Astrocyte (in vitro differentiated cells and primary cell): ENCODE results near the gene MORN4. TPM values are rescaled to one million over a fixed set of nuclear protein-coding genes. Genes with fewer than 3 reads are reported as not detected.

Source experiments
- DNase-seq: peaks from one replicate; pipeline ENCODE4 v3.0.0-alpha.2; 2010; ENCODE audit warnings: low read depth
- FAIRE-seq: peaks from 2 replicates; lab custom pipeline; 2011; peaks lifted over from hg19 to GRCh38; lab: Jason Lieb, UNC
- H2AFZ ChIP-seq: 2 replicates; pipeline ENCODE4 v1.6.0; 2012; ENCODE audit warnings: low read depth, low read length, inconsistent platforms
- H3K27ac ChIP-seq: 2 replicates; pipeline ENCODE4 v1.5.1; 2011; ENCODE audit warnings: low read depth, low read length, inconsistent platforms
- H3K27me3 ChIP-seq: 2 replicates; pipeline ENCODE4 v1.6.0; 2011; ENCODE audit warnings: low read length, inconsistent platforms; ENCODE audit not compliant: insufficient read depth
- H3K36me3 ChIP-seq: 2 replicates; pipeline ENCODE4 v1.5.1; 2011; ENCODE audit warnings: low read length, inconsistent platforms; ENCODE audit not compliant: insufficient read depth
- H3K4me1 ChIP-seq: 2 replicates; pipeline ENCODE4 v1.5.1; 2011; ENCODE audit warnings: low read length, inconsistent platforms; ENCODE audit not compliant: insufficient read depth
- H3K4me2 ChIP-seq: 2 replicates; pipeline ENCODE4 v1.6.0; 2012; ENCODE audit warnings: low read length, inconsistent platforms
- H3K4me3 ChIP-seq: 2 replicates; pipeline ENCODE4 v1.5.1; 2011; ENCODE audit warnings: low read depth, mild to moderate bottlenecking, low read length, inconsistent platforms; ENCODE audit not compliant: insufficient read depth
- H3K79me2 ChIP-seq: 2 replicates; pipeline ENCODE4 v1.6.0; 2012; ENCODE audit warnings: mild to moderate bottlenecking, low read length, inconsistent platforms; ENCODE audit not compliant: insufficient read depth
- H3K9ac ChIP-seq: 2 replicates; pipeline ENCODE4 v1.6.0; 2012; ENCODE audit warnings: mild to moderate bottlenecking, low read length, inconsistent platforms
- H3K9me3 ChIP-seq: 2 replicates; pipeline ENCODE4 v1.5.1; 2012; ENCODE audit warnings: low read depth, mild to moderate bottlenecking, low read length, inconsistent platforms; ENCODE audit not compliant: insufficient read depth
- H4K20me1 ChIP-seq: 2 replicates; pipeline ENCODE4 v1.6.0; 2012; ENCODE audit warnings: low read length, inconsistent platforms; ENCODE audit not compliant: insufficient read depth
- H3K27ac Mint-ChIP-seq: one replicate; pipeline ENCODE4 v1.8.0; 2021; ENCODE audit warnings: mild to moderate bottlenecking, mixed read lengths; ENCODE audit not compliant: unreplicated experiment
- H3K27me3 Mint-ChIP-seq: one replicate; pipeline ENCODE4 v1.8.0; 2021; ENCODE audit warnings: low read depth, mixed read lengths; ENCODE audit not compliant: unreplicated experiment
- H3K36me3 Mint-ChIP-seq: one replicate; pipeline ENCODE4 v1.8.0; 2021; ENCODE audit warnings: low read depth, mixed read lengths; ENCODE audit not compliant: unreplicated experiment
- H3K4me1 Mint-ChIP-seq: one replicate; pipeline ENCODE4 v1.8.0; 2021; ENCODE audit warnings: low read depth, mixed read lengths; ENCODE audit not compliant: unreplicated experiment
- H3K4me3 Mint-ChIP-seq: one replicate; pipeline ENCODE4 v1.8.0; 2021; ENCODE audit warnings: mild to moderate bottlenecking, moderate library complexity, mixed read lengths; ENCODE audit not compliant: unreplicated experiment
- H3K9me3 Mint-ChIP-seq: one replicate; pipeline ENCODE4 v1.8.0; 2021; ENCODE audit warnings: mild to moderate bottlenecking, mixed read lengths; ENCODE audit not compliant: unreplicated experiment
- EZH2 ChIP-seq: IDR thresholded peaks from 2 replicates; pipeline ENCODE4 v1.6.1; 2012; ENCODE audit warnings: mild to moderate bottlenecking, low read length, inconsistent platforms; ENCODE audit not compliant: insufficient read depth
- total RNA-seq: library from RNA; stranded (reverse); gene quantifications from 2 replicates; pipeline ENCODE4 v1.2.1, GENCODE V29; 2021
- TF ChIP-seq, protein P1 (sequence below): IDR thresholded peaks from 2 replicates; pipeline ENCODE4 v1.5.1; 2011; ENCODE audit warnings: low read depth, mild to moderate bottlenecking, inconsistent platforms, low read length, moderate library complexity; ENCODE audit not compliant: insufficient read depth

MORN4 gene
- total RNA-seq, 1 donor from 2014 or later: 16.2 TPM

DNA sequence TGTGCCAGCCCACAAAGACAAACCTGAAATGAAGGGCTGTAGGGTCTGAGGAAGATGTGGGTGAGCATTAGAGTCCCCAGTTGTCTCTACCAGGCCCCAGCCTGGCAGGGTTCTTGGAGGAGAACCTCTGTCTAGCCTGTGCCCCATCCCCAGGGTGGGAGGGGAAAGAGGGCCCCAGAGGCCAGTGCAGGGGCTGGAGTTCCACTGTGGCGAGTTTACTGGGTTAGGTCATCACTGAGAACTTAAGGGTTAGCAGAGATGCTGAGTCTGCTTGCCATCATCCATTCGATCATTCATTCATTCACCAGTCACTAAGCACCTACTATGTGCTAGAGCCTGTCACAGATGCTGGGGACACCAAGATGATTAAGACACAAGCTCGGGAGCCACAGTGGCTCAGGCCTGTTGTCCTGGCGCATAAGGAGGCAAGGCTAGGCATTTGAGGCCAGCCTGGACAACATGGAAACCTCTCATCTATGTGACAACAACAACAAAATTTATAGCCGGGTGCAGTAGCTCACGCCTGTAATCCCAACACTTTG is 58.1 kb downstream of the MORN4 start:
- Histone ChIP-seq H3K4me2 (peak overlapping the region; percentile 15), H3K9ac (no peak overlapping the region), H3K36me3 (no peaks in the 10 kb centered on the region), H3K27ac (no peak overlapping the region), H3K4me1 (peaks cover 7% of the 10 kb centered on the region), H3K79me2 (no peaks in the 10 kb centered on the region), H3K4me3 (no peak overlapping the region), H3K27me3 (no peaks in the 10 kb centered on the region), H3K9me3 (no peaks in the 10 kb centered on the region), H4K20me1 (peaks cover 21% of the 10 kb centered on the region), H2AFZ (no peak overlapping the region)
- Mint-ChIP-seq H3K4me3 (peak overlapping the region; percentile 54), H3K4me1 (peaks cover 26% of the 10 kb centered on the region), H3K27ac (peak overlapping the region; percentile 62), H3K36me3 (peaks cover 5% of the 10 kb centered on the region), H3K27me3 (no peaks in the 10 kb centered on the region), H3K9me3 (peaks cover 2% of the 10 kb centered on the region)
- no peak for FAIRE-seq
- no peak for DNase-seq
- TF ChIP-seq, protein P1, sequence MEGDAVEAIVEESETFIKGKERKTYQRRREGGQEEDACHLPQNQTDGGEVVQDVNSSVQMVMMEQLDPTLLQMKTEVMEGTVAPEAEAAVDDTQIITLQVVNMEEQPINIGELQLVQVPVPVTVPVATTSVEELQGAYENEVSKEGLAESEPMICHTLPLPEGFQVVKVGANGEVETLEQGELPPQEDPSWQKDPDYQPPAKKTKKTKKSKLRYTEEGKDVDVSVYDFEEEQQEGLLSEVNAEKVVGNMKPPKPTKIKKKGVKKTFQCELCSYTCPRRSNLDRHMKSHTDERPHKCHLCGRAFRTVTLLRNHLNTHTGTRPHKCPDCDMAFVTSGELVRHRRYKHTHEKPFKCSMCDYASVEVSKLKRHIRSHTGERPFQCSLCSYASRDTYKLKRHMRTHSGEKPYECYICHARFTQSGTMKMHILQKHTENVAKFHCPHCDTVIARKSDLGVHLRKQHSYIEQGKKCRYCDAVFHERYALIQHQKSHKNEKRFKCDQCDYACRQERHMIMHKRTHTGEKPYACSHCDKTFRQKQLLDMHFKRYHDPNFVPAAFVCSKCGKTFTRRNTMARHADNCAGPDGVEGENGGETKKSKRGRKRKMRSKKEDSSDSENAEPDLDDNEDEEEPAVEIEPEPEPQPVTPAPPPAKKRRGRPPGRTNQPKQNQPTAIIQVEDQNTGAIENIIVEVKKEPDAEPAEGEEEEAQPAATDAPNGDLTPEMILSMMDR: no peak
- no peak for TF ChIP-seq EZH2

DNA sequence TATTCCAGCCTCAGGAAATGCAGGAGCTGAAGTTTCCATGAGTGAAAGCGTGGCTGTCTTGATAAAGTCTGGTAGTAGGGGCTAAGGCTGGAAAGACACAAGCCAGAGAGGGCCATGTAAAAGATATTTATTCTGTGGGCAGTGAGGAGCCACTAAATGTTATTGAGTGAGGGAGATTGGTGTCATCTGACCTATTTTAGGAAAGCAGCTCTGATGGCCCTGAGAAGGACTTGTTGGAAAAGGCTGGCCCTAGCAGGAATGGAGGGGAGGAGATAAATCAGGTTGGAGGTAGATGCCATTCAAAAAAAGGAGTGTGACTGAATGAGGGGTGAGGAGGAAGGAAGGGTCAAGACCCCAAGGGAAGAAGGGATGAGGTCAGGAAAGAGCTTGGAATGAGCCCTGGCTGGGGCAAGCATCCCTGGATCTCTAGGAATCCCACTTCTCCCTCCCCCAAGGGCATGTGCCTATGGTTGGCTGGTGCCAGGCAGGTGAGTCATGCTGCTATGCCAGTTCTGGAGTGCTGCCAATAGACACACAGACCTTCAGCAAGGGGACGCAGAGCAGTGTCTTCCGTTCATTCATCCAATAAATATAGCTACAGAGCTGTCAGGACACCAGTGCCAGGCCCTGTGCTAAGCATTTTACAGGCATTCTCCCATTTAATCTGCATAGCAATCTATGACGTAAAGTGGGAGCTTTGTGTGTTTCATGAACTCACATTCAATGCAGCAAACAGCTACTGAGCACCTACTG is 58.8 kb downstream of the MORN4 start:
- peaks cover 21% of the 10 kb centered on the region for H4K20me1 ChIP-seq
- H3K27me3 ChIP-seq: no peaks in the 10 kb centered on the region
- H3K36me3 ChIP-seq: no peaks in the 10 kb centered on the region
- H3K4me1 ChIP-seq: peaks cover 7% of the 10 kb centered on the region
- peak; percentile 88 for FAIRE-seq
- no peaks in the 10 kb centered on the region for H3K79me2 ChIP-seq
- no peak overlapping the region for H2AFZ ChIP-seq
- no peak overlapping the region for H3K27ac ChIP-seq
- TF ChIP-seq, protein P1: no peak
- TF ChIP-seq EZH2: no peak
- H3K4me2 ChIP-seq: peak overlapping the region; percentile 15
- Mint-ChIP-seq H3K4me1 (peaks cover 26% of the 10 kb centered on the region), H3K27ac (peak overlapping the region; percentile 73), H3K36me3 (peaks cover 5% of the 10 kb centered on the region), H3K4me3 (peak overlapping the region; percentile 62), H3K9me3 (peaks cover 2% of the 10 kb centered on the region), H3K27me3 (no peaks in the 10 kb centered on the region)
- peak; percentile 41 for DNase-seq
- no peak overlapping the region for H3K9ac ChIP-seq
- no peak overlapping the region for H3K4me3 ChIP-seq
- H3K9me3 ChIP-seq: no peaks in the 10 kb centered on the region

DNA sequence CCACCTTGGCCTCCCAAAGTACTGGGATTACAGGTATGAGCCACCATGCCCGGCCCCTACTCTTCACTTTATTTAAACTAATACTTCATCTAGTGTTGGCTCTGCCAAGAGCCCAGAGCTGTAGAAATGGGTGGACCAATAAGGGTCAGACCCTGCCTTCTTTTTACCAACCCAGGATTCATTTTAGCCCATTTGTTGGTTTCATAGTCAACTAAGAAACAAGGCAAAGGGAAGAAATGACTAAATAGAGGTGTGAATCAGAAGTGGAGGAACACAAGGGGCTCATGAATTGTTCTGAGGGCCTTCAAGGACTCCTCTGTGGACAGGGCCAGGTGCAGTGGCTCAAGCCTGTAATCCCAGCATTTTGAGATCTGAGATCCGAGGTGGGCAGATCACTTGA is 59.6 kb downstream of the MORN4 start:
- Histone ChIP-seq H3K27ac (no peak overlapping the region), H3K9ac (no peak overlapping the region), H3K36me3 (peaks cover 6% of the 10 kb centered on the region), H2AFZ (no peak overlapping the region), H3K4me2 (no peak overlapping the region), H3K9me3 (no peaks in the 10 kb centered on the region), H3K4me1 (peaks cover 7% of the 10 kb centered on the region), H3K4me3 (no peak overlapping the region), H4K20me1 (peaks cover 21% of the 10 kb centered on the region), H3K27me3 (no peaks in the 10 kb centered on the region), H3K79me2 (no peaks in the 10 kb centered on the region)
- DNase-seq (no peak), FAIRE-seq (no peak)
- Mint-ChIP-seq H3K27ac (no peak overlapping the region), H3K4me1 (peaks cover 26% of the 10 kb centered on the region), H3K36me3 (peaks cover 5% of the 10 kb centered on the region), H3K9me3 (peaks cover 2% of the 10 kb centered on the region), H3K4me3 (no peak overlapping the region), H3K27me3 (no peaks in the 10 kb centered on the region)
- TF ChIP-seq, protein P1: no peak
- no peak for TF ChIP-seq EZH2
